ENCODE data around the gene ZNF662. TPM values are rescaled to one million over a fixed set of nuclear protein-coding genes. Genes with fewer than 3 reads are reported as not detected.

Gene ZNF662
- total RNA-seq, 4 donors from 2014 or later = 4.3 to 18.2 (median 10.3) TPM

DNA sequence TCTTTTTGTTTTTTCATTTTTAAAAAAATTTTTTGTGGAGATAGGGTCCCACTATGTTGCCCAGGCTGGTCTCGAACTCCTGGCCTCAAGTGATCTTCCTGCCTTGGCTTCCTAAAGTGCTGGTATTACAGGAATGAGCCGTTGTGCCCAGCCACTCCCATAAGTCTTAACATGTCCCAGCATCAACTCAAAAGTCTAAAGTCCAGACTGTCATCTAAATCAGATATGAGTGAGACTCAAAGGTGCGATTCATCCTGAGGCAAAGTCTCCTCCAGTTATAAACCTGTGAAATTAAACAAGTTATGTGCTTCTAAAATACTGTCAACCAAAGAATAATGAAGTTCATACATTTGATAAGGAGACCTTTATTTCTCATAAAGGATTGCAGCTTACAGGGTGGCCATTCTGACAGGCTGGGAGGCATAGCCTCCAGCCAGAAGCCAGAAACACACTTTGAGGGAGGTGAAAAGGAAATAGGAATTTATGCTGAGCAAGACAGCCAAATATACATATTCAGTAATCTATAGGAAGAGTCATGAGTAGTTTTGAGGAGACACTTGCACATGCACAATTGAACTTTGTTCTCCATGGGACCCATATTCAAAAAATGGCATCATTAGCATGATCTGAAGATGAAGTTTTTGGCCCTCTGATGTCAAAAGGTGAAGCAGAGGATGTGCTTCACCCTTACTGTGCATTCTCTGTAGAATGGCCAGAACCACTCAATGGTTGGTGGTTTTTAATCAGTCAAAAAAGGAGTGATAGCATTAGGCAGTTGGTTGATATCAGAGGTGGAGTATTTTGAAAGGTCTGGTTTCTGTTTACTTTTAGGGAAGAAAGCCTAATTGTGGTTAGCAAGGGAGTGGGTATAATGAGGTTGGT lies 11.0 kb upstream of the ZNF662 start:
- no peaks in the 10 kb centered on the region for H3K36me3 ChIP-seq
- H3K27me3 ChIP-seq = no peaks in the 10 kb centered on the region
- no peak overlapping the region for H3K27ac ChIP-seq
- no peaks in the 10 kb centered on the region for H3K4me1 ChIP-seq
- TF ChIP-seq EP300 (IDR thresholded peaks at IDR 0.05) (no peak), POLR2AphosphoS5 (IDR thresholded peaks at IDR 0.05) (no peak), POLR2A (IDR thresholded peaks at IDR 0.05) (no peak)
- TF ChIP-seq, protein P1, sequence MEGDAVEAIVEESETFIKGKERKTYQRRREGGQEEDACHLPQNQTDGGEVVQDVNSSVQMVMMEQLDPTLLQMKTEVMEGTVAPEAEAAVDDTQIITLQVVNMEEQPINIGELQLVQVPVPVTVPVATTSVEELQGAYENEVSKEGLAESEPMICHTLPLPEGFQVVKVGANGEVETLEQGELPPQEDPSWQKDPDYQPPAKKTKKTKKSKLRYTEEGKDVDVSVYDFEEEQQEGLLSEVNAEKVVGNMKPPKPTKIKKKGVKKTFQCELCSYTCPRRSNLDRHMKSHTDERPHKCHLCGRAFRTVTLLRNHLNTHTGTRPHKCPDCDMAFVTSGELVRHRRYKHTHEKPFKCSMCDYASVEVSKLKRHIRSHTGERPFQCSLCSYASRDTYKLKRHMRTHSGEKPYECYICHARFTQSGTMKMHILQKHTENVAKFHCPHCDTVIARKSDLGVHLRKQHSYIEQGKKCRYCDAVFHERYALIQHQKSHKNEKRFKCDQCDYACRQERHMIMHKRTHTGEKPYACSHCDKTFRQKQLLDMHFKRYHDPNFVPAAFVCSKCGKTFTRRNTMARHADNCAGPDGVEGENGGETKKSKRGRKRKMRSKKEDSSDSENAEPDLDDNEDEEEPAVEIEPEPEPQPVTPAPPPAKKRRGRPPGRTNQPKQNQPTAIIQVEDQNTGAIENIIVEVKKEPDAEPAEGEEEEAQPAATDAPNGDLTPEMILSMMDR (IDR thresholded peaks at IDR 0.05) = no peak
- no peak for ATAC-seq
- WGBS, 2 donors (ENCODE audit: low coverage in 1 of 2) = 77 to 79% methylated on average over 3 of the region's 3 CpGs
- no peak overlapping the region for H3K4me3 ChIP-seq
- no peaks in the 10 kb centered on the region for H3K9me3 ChIP-seq

DNA sequence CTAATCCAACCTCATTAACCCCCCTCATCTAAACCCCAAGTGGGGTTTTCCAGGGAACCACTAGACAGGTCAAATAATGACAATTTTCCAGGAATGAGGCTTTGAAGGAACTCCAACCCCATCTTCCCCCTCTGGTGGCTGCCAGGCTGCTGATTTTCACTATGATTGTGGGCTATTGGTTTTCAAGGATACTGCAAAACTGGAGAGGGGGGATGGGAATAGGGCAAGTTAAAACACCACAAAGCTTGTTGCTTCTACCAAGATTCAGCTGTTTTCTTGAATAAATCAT lies 10.4 kb upstream of the ZNF662 start:
- no peaks in the 10 kb centered on the region for H3K9me3 ChIP-seq
- no peaks in the 10 kb centered on the region for H3K27me3 ChIP-seq
- TF ChIP-seq, protein P1 (IDR thresholded peaks at IDR 0.05) = no peak
- TF ChIP-seq POLR2AphosphoS5 (IDR thresholded peaks at IDR 0.05) (no peak), EP300 (IDR thresholded peaks at IDR 0.05) (no peak), POLR2A (IDR thresholded peaks at IDR 0.05) (no peak)
- no peak overlapping the region for H3K4me3 ChIP-seq
- H3K36me3 ChIP-seq = no peaks in the 10 kb centered on the region
- no peak for ATAC-seq
- no peak overlapping the region for H3K27ac ChIP-seq
- H3K4me1 ChIP-seq = no peaks in the 10 kb centered on the region

DNA sequence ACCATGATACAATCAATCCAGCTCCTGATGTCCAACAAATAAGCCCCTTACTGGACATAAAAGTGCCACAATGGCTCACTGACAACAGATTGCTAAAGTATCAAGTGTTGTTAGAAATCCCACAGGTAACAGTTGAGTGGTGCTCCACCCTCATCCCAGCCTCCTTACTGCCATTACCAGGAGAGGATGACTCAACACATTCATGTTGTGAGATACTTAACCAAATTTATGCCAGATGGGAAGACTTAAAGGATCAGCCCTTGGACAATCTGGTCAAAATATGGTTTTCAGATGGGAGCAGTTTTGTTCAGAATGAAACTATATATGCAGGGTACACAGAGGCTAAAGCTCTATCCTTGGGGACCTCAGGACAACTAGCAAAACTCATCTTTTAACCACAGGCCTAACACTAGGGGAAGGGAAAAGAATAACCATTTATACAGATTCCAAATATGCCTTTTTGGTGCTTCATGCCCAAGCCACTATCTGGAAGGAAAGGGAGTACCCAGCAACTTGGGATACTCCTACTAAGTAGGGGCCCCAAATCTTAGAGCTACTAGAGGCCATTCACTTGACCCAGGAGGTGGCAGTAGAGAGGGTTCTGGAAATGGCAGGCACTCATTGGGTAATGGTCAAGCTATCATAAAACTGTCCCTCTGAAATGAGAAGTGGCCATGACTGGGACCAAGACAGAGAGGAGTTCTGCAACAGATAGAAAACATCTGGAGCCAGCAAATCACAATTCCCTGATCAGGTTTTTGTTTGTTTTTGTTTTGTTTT lies 6.9 kb upstream of the ZNF662 start:
- Histone ChIP-seq H3K9me3 (no peaks in the 10 kb centered on the region), H3K4me3 (no peak overlapping the region), H3K27me3 (no peaks in the 10 kb centered on the region), H3K36me3 (no peaks in the 10 kb centered on the region), H3K4me1 (no peaks in the 10 kb centered on the region), H3K27ac (no peak overlapping the region)
- no peak for ATAC-seq
- TF ChIP-seq POLR2A (IDR thresholded peaks at IDR 0.05) = no peak
- no peak for TF ChIP-seq POLR2AphosphoS5 (IDR thresholded peaks at IDR 0.05)
- TF ChIP-seq EP300 (IDR thresholded peaks at IDR 0.05) = no peak
- TF ChIP-seq, protein P1 (IDR thresholded peaks at IDR 0.05) = no peak

DNA sequence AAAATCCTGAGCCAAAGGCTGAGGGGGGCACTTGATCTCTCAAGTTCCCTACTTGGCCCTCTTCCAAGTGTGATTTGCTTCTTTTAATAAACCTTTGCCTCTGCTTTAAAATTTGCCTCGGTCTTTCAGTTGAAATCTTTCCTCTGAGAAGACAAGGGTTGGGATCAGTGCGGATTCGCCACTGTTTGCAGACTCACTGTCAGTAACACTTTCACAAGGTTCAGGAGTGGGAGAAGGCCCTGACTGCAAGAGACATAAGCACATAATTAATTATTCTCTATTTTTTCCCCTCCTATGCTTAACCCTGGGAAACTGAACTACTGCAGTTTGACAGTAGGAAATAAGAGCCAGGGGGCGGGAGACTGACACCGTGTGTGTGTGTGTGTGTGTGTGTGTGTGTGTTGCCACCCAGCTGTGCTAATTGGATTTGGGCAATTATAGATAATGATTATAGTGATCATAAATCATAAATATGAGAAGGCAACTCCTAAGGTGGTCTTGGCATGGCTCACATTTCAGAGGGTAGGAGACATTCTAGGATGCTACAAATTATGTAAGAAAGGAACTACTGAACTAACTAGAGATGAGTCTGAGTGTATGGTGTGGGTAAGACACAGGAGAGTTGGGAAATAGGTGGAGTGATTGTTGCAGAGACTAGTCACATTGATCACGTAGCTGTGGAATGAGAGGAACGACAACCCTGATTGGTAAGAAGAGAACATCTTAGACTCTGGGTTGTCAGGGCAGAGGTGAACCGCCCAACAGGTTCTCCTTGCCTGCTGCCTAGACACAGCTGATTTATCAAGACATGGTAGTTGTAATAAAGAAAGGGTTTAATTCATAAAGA lies 5.5 kb upstream of the ZNF662 start:
- no peaks in the 10 kb centered on the region for H3K9me3 ChIP-seq
- H3K27me3 ChIP-seq = no peaks in the 10 kb centered on the region
- H3K27ac ChIP-seq = no peak overlapping the region
- 75 to 83% methylated on average over 1 to 6 of the region's 8 CpGs for WGBS, 2 donors (ENCODE audit: low coverage in 1 of 2)
- no peak for ATAC-seq
- H3K4me1 ChIP-seq = peaks cover 0 to 5% (median under 1%) of the 10 kb centered on the region in 3 donors
- no peak overlapping the region for H3K4me3 ChIP-seq
- TF ChIP-seq POLR2A (IDR thresholded peaks at IDR 0.05) = no peak
- TF ChIP-seq, protein P1 (IDR thresholded peaks at IDR 0.05) = no peak
- no peak for TF ChIP-seq POLR2AphosphoS5 (IDR thresholded peaks at IDR 0.05)
- TF ChIP-seq EP300 (IDR thresholded peaks at IDR 0.05) = no peak
- H3K36me3 ChIP-seq = no peaks in the 10 kb centered on the region

Measured in gastroesophageal sphincter (tissue), 4 donors.